AG09309 (cell line): ENCODE results near the gene MEG3.

Source experiments
- DNase-seq: peaks from one replicate; pipeline ENCODE4 v3.0.0-alpha.2; 2010; ENCODE audit warnings: low read depth
- H3K4me3 ChIP-seq: 2 replicates; pipeline ENCODE4 v1.5.1; 2011; ENCODE audit warnings: mild to moderate bottlenecking, low read depth, low read length, moderate library complexity; ENCODE audit not compliant: control insufficient read depth
- TF ChIP-seq, protein P1 (sequence below): IDR thresholded peaks from 2 replicates; pipeline ENCODE4 v1.5.1; 2011; ENCODE audit warnings: mild to moderate bottlenecking, low read depth, low read length, inconsistent platforms; ENCODE audit not compliant: insufficient read depth, control insufficient read depth; ENCODE audit errors: missing control alignments

The MEG3 gene

DNA sequence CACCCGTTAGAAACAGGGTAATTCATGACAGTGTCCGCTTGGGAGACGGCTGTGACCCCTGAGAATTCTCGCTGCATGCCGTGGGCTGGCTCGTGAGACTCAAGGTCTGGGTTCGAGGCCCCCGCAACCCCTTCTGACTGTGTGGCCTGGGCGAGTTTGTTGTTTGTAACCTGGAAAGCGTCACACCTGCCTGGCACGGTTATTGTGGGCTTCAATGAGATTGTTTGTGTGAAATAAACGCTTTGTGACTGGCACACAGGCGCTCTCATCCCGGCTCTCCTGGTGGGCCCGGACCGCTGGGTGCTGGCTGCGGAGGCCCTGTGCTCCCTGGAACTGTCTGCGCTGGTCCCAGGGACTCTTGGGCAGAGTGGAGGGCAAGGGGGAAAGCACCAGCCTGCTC, 33.9 kb downstream of the MEG3 start:
- H3K4me3 ChIP-seq: no peak overlapping the region
- no peak for DNase-seq
- TF ChIP-seq, protein P1, sequence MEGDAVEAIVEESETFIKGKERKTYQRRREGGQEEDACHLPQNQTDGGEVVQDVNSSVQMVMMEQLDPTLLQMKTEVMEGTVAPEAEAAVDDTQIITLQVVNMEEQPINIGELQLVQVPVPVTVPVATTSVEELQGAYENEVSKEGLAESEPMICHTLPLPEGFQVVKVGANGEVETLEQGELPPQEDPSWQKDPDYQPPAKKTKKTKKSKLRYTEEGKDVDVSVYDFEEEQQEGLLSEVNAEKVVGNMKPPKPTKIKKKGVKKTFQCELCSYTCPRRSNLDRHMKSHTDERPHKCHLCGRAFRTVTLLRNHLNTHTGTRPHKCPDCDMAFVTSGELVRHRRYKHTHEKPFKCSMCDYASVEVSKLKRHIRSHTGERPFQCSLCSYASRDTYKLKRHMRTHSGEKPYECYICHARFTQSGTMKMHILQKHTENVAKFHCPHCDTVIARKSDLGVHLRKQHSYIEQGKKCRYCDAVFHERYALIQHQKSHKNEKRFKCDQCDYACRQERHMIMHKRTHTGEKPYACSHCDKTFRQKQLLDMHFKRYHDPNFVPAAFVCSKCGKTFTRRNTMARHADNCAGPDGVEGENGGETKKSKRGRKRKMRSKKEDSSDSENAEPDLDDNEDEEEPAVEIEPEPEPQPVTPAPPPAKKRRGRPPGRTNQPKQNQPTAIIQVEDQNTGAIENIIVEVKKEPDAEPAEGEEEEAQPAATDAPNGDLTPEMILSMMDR: no peak

DNA sequence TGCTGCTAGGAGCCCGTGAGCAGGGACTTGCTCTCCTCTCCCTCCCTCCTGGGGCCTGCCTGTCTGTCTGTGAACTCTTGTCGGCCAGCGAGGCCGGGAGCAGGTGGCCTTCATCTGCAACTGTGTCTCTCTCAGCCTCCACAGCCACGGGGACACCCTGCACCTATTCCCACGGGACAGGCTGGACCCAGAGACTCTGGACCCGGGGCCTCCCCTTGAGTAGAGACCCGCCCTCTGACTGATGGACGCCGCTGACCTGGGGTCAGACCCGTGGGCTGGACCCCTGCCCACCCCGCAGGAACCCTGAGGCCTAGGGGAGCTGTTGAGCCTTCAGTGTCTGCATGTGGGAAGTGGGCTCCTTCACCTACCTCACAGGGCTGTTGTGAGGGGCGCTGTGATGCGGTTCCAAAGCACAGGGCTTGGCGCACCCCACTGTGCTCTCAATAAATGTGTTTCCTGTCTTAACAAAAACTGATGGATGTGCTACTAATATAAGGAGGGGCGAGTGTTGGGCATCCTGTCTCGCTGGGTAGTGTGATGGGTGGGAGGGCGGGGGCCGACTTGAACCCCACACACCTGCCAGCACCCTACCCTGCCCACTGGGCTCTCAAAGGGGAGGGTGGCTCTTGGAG, 34.8 kb downstream of the MEG3 start:
- TF ChIP-seq, protein P1: no peak
- no peak overlapping the region for H3K4me3 ChIP-seq
- DNase-seq: no peak

DNA sequence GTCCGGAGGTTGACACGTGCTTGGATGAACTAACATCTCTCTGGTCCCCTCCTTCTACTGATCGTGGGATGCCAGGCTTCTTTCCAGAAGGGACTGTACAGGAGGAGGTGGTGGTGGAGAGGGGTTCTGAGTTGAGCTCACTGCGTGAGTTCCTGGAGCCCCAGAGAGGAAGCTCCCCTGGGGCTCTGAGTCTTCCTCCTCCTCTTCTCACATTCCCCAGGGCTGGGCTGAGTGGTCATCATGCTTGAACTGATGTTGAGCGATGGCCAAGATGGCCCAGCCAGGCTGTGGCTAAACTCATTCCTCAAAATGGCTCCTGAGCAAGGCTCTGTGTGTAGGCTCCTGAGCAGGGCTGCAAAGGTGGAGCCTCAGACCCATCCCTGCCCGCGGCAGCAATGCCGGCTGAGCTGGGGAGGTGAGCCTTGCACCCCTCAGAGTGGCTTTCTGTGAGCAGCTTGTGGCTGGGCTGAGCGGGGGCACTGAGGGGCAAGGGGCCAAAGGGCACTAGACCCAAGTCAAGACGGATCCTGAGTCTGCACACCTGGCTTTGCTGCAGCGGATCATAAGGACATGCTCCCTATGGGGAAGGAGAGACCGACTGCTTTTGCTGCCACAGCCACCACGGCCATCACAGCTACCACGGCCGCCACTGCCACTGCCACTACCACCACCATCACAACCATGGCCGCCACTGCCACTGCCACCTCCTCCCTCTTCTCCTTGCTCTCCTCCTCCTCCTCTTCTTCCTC, 35.4 kb downstream of the MEG3 start:
- TF ChIP-seq, protein P1: no peak
- DNase-seq: no peak
- H3K4me3 ChIP-seq: no peak overlapping the region

DNA sequence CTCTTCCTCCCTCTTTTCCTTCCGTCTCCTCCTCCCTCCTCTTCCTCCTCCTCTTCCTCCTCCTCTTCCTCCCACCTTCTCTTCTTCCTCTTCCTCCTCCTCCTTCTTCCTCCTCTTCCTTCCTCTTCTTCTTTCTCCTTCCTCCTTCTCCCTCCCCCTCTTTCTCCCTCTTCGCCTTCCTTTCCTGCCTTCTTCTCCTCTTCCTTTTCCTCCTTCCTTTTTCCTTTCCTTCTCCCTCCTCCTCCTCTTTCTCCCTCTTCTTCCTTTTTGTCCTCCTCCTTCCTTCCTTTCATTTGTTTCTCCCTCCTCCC, 36.0 kb downstream of the MEG3 start:
- no peak overlapping the region for H3K4me3 ChIP-seq
- no peak for DNase-seq
- TF ChIP-seq, protein P1: no peak

DNA sequence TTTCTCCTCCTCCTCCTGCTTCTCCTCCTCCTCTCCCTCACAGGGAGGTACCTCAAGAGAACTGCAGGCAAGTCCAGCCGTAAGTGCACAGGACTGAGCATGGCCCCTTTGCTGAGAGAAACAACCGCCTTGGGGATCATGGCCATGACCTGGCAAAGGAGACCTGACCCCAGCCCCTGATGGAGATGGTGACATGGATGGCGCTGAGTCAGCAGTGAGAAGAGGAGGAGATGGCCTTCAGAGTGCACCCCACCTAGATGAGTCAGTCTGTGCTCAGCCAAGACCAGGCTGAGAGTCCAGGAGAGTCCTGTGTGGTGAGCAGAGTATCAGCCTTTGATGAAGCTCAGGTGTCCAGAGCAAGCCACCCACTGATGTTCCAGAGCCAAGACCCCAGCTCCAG, 36.4 kb downstream of the MEG3 start:
- TF ChIP-seq, protein P1: no peak
- no peak for DNase-seq
- no peak overlapping the region for H3K4me3 ChIP-seq

DNA sequence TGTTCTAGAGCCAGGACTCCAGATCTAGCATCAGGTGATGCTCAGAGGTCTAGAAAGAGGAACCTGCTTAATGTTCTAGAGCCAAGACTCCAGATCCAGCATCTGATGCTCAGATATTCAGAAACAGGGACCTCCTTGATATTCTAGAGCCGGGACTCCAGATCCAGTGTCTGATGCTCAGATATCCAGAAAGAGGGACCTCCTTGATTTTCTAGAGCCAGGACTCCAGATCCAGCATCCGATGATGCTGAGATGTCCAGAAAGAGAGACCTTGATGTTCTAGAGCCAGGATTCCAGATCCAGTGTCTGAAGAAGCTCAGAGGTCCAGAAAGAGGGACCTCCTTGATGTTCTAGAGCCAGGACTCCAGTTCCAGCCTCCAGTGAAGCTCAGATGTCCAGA, 36.9 kb downstream of the MEG3 start:
- no peak overlapping the region for H3K4me3 ChIP-seq
- no peak for DNase-seq
- TF ChIP-seq, protein P1: no peak
